Stimulated activated memory B cell treated with anti-CD40 and anti-IgM and Interleukin-4, amounts not matched to agents 10 μg/mL and 1 μg/mL and 100 μg/mL, for 72 hours (primary cell): ENCODE results near the gene P2RX4.
A peak's percentile ranks its signal among the peaks of the same experiment; 100 is the strongest.
"Not testable (repeated sequence)": the region's sequence is repeated elsewhere in the genome, so short reads cannot be mapped to it uniquely, and the experiment has no call there.

Source experiments
- ATAC-seq: fragments of 150-1000 bp; cut with Tn5 transposase; 2 replicates; pipeline ENCODE4 v1.10.0; 2021
- H3K27ac Mint-ChIP-seq: one replicate; pipeline ENCODE4 v1.8.0; 2022; ENCODE audit warnings: mild to moderate bottlenecking, mixed read lengths
- H3K27me3 Mint-ChIP-seq: one replicate; pipeline ENCODE4 v1.8.0; 2022; ENCODE audit warnings: mixed read lengths
- H3K36me3 Mint-ChIP-seq: one replicate; pipeline ENCODE4 v1.8.0; 2022; ENCODE audit warnings: mixed read lengths
- H3K4me1 Mint-ChIP-seq: one replicate; pipeline ENCODE4 v1.8.0; 2022; ENCODE audit warnings: mixed read lengths
- H3K4me3 Mint-ChIP-seq: one replicate; pipeline ENCODE4 v1.8.0; 2022; ENCODE audit warnings: mild to moderate bottlenecking, moderate library complexity, mixed read lengths
- H3K9me3 Mint-ChIP-seq: one replicate; pipeline ENCODE4 v1.8.0; 2022; ENCODE audit warnings: mixed read lengths

Gene P2RX4

DNA sequence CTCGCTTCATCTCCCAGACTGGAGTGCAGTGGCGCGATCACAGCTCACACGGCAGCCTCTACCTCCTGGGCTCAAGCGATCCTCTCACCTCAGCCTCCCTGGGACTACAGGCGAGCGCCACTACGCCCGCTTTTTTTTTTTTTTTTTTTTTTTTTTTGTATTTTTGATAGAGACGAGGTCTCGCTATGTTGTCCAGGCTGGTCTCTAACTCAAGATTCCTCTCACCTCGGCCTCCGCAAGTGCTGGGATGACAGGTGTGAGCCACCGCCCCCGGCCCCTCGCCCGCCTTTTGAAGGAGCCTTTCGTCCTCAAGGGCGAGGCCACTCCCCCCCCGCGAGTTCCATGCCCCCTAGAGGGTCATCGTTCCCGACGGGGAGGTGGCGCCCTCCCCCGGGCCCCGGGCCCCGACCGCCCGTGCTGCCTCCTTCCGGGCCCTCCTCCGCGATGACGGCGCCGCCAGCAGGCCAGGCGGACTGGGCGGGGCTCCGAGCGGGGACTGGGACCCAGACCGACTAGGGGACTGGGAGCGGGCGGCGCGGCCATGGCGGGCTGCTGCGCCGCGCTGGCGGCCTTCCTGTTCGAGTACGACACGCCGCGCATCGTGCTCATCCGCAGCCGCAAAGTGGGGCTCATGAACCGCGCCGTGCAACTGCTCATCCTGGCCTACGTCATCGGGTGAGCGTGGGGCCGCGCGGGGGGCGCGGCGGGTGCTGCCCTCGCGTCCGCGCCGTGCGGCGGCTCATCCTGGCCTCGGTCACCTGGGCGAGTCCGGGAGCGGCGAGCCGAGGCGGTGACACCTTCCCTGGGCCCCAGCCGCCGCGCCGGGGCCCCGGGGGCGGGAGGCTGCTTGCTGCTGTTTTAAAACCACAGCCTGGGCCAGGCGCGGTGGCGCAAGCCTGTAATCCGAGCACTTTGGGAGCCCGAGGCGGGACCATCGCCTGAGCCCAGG, at the start of gene P2RX4:
Gene P2RX4, plus strand, starts transcription at position 506 of the 949 bp plus-strand sequence. Its CDS starts 36 bp downstream, at position 542.
- H3K27me3 Mint-ChIP-seq = no peaks in the 10 kb centered on the region
- H3K9me3 Mint-ChIP-seq = peaks cover 1% of the 10 kb centered on the region
- peaks cover 6% of the 10 kb centered on the region for H3K36me3 Mint-ChIP-seq
- peak within 1 kb of the TSS; percentile 88 for H3K4me3 Mint-ChIP-seq
- peak; percentile 95 for ATAC-seq
- peak within 1 kb of the TSS; percentile 95 for H3K27ac Mint-ChIP-seq
- H3K4me1 Mint-ChIP-seq = peaks cover 28% of the 10 kb centered on the region

GRCh38 chr12:121162384-121162783, 47.5 kb upstream of the P2RX4 start:
- H3K27me3 Mint-ChIP-seq = no peaks in the 10 kb centered on the region
- H3K9me3 Mint-ChIP-seq = no peaks in the 10 kb centered on the region
- peaks cover 14% of the 10 kb centered on the region for H3K36me3 Mint-ChIP-seq
- peaks cover 14% of the 10 kb centered on the region for H3K4me1 Mint-ChIP-seq
- no peak overlapping the region for H3K27ac Mint-ChIP-seq
- no peak overlapping the region for H3K4me3 Mint-ChIP-seq
- ATAC-seq = no peak

DNA sequence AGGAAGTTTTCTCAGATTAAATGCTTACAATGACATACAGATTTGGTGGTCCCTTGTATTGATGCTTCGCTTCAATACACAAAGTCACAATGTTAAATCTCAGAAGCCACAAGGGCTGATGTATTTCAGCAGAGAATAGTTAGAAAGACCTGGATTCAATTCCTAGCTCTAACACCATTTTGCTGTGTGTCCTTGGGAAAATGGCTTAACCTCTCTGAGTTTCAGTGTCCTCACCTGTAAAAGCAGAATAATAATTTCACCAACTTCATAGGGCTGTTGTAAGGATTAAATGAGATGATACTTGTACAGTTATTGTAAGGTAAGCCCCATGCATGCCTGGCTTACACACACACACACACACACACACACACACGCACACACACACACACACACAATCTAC, 46.9 kb upstream of the P2RX4 start:
- H3K27ac Mint-ChIP-seq = no peak overlapping the region
- ATAC-seq = no peak
- no peaks in the 10 kb centered on the region for H3K27me3 Mint-ChIP-seq
- H3K4me1 Mint-ChIP-seq = peaks cover 14% of the 10 kb centered on the region
- no peak overlapping the region for H3K4me3 Mint-ChIP-seq
- peaks cover 11% of the 10 kb centered on the region for H3K36me3 Mint-ChIP-seq
- H3K9me3 Mint-ChIP-seq = no peaks in the 10 kb centered on the region

- H3K4me3 Mint-ChIP-seq, H3K4me1 Mint-ChIP-seq, H3K27me3 Mint-ChIP-seq, H3K9me3 Mint-ChIP-seq, ATAC-seq, H3K27ac Mint-ChIP-seq: not testable (repeated sequence)
- H3K36me3 Mint-ChIP-seq = peaks cover 11% of the 10 kb centered on the region
Measured at GRCh38 chr12:121164839-121165238, 45.1 kb upstream of the P2RX4 start.

GRCh38 chr12:121165316-121165715, 44.6 kb upstream of the P2RX4 start:
- no peaks in the 10 kb centered on the region for H3K27me3 Mint-ChIP-seq
- H3K27ac Mint-ChIP-seq = no peak overlapping the region
- H3K36me3 Mint-ChIP-seq = peaks cover 11% of the 10 kb centered on the region
- no peak for ATAC-seq
- peaks cover 4% of the 10 kb centered on the region for H3K4me1 Mint-ChIP-seq
- no peaks in the 10 kb centered on the region for H3K9me3 Mint-ChIP-seq
- H3K4me3 Mint-ChIP-seq = no peak overlapping the region

- Mint-ChIP-seq H3K36me3 (peaks cover 11% of the 10 kb centered on the region), H3K9me3 (no peaks in the 10 kb centered on the region), H3K27ac (no peak overlapping the region), H3K27me3 (no peaks in the 10 kb centered on the region), H3K4me3 (no peak overlapping the region), H3K4me1 (no peaks in the 10 kb centered on the region)
- ATAC-seq = no peak
Measured at GRCh38 chr12:121166356-121166755, 43.6 kb upstream of the P2RX4 start.

DNA sequence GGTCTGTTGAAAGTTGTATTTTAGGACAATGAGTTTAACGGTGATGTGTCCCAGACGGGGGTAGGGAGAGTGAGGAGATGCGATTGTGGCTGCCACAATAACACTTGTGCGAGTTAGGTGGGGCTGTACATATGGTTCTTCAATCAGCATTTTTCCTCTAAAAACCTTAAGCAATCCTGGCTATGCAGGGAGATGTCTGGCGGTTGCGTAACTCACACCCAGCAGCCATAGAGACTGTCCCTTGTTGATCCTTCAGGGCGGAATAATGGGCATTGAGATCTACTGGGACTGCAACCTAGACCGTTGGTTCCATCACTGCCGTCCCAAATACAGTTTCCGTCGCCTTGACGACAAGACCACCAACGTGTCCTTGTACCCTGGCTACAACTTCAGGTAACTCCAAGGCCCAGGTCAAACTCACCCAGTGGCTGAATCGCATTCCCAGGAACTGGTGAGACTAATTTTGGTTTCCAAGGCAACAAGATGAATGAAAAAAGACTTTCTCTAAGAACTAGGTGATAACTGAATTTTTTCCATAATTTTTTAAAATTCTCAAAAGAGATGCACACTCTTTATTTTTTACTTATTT, 42.6 kb upstream of the P2RX4 start:
- H3K27ac Mint-ChIP-seq = no peak overlapping the region
- no peaks in the 10 kb centered on the region for H3K4me1 Mint-ChIP-seq
- H3K36me3 Mint-ChIP-seq = peaks cover 11% of the 10 kb centered on the region
- no peak overlapping the region for H3K4me3 Mint-ChIP-seq
- no peak for ATAC-seq
- H3K27me3 Mint-ChIP-seq = no peaks in the 10 kb centered on the region
- no peaks in the 10 kb centered on the region for H3K9me3 Mint-ChIP-seq

GRCh38 chr12:121167951-121168350, 42.0 kb upstream of the P2RX4 start:
- ATAC-seq = no peak
- Mint-ChIP-seq H3K27me3 (no peaks in the 10 kb centered on the region), H3K36me3 (peaks cover 11% of the 10 kb centered on the region), H3K4me1 (no peaks in the 10 kb centered on the region), H3K4me3 (no peak overlapping the region), H3K9me3 (no peaks in the 10 kb centered on the region), H3K27ac (no peak overlapping the region)

GRCh38 chr12:121170151-121170550, 39.8 kb upstream of the P2RX4 start:
- Mint-ChIP-seq H3K27ac (no peak overlapping the region), H3K4me3 (no peak overlapping the region), H3K36me3 (peaks cover 8% of the 10 kb centered on the region), H3K4me1 (peaks cover 1% of the 10 kb centered on the region), H3K9me3 (no peaks in the 10 kb centered on the region), H3K27me3 (no peaks in the 10 kb centered on the region)
- ATAC-seq = no peak

GRCh38 chr12:121170611-121171260, 39.2 kb upstream of the P2RX4 start:
- peaks cover 3% of the 10 kb centered on the region for H3K36me3 Mint-ChIP-seq
- H3K27ac Mint-ChIP-seq = no peak overlapping the region
- H3K9me3 Mint-ChIP-seq = no peaks in the 10 kb centered on the region
- no peak for ATAC-seq
- peaks cover 7% of the 10 kb centered on the region for H3K4me1 Mint-ChIP-seq
- no peaks in the 10 kb centered on the region for H3K27me3 Mint-ChIP-seq
- no peak overlapping the region for H3K4me3 Mint-ChIP-seq

DNA sequence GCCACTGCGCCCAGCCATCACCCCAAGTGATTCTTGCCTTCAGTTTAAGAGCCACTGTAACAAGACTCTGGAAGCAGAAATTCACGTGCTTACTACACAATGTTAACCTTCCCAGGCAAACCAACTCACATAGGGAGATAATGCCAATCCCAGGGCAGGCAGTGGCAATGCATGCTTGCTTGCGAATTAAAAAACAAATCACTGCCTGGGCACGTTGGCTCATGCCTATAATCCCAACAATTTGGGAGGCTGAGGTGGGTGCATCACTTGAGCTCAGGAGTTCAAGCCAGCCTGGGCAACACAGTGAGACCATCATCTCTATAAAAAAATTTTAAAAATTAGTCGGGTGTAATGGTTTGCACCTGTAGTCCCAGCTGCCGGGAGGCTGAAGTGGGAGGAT, 37.8 kb upstream of the P2RX4 start:
- Mint-ChIP-seq H3K36me3 (no peaks in the 10 kb centered on the region), H3K4me1 (peaks cover 14% of the 10 kb centered on the region), H3K9me3 (no peaks in the 10 kb centered on the region), H3K4me3 (no peak overlapping the region), H3K27ac (no peak overlapping the region), H3K27me3 (no peaks in the 10 kb centered on the region)
- no peak for ATAC-seq

GRCh38 chr12:121175383-121176119, 34.4 kb upstream of the P2RX4 start:
- no peaks in the 10 kb centered on the region for H3K27me3 Mint-ChIP-seq
- H3K36me3 Mint-ChIP-seq = no peaks in the 10 kb centered on the region
- no peak overlapping the region for H3K4me3 Mint-ChIP-seq
- peak overlapping the region; percentile 77 for H3K27ac Mint-ChIP-seq
- H3K4me1 Mint-ChIP-seq = peaks cover 14% of the 10 kb centered on the region
- ATAC-seq = peak; percentile 72
- H3K9me3 Mint-ChIP-seq = no peaks in the 10 kb centered on the region

DNA sequence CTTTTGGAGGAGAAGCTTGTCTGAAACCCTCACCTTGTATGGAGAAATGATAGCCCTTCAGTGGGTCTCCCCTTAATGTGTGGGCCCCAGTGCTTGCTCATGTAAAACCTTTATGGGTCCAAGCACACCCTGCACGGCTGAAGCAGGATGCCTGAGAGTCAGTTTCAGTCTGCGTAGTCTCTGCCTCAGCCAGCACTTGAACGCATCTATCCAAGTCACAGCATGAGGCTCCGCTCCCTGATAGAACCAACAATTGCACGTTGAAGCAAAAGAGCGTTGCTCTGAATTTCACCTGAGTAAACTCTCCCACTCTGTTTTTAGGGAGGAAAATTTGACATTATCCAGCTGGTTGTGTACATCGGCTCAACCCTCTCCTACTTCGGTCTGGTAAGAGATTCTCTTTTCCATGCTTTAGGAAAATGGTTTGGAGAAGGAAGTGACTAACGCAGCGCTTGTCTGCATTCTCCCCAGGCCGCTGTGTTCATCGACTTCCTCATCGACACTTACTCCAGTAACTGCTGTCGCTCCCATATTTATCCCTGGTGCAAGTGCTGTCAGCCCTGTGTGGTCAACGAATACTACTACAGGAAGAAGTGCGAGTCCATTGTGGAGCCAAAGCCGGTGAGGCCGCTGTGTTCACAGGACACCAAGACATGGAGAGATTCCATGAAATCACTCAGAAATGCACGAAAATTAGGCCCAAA, 33.0 kb upstream of the P2RX4 start:
- Mint-ChIP-seq H3K27me3 (no peaks in the 10 kb centered on the region), H3K27ac (no peak overlapping the region), H3K36me3 (no peaks in the 10 kb centered on the region), H3K4me1 (peaks cover 14% of the 10 kb centered on the region), H3K4me3 (no peak overlapping the region), H3K9me3 (no peaks in the 10 kb centered on the region)
- ATAC-seq = no peak

DNA sequence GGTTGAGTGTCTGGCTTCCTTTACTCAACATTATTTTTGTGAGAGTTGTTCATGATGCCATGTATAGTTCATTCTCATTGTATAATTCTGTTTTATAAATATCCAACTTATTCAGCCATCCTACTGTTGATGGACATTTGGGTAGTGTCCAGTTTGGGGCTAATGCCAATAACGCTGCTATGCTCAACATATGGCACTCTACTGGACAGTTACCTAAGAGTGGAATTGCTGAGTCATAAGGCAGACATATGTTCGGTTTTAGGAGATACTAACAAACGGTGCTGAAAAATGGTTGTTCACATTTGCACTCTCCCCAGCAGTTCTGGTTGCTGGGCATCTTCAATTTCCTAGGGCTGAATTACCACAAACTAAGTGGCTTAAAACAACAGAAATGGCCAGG, 28.7 kb upstream of the P2RX4 start:
- H3K9me3 Mint-ChIP-seq = no peaks in the 10 kb centered on the region
- no peak overlapping the region for H3K27ac Mint-ChIP-seq
- ATAC-seq = no peak
- H3K36me3 Mint-ChIP-seq = no peaks in the 10 kb centered on the region
- no peaks in the 10 kb centered on the region for H3K27me3 Mint-ChIP-seq
- peaks cover 18% of the 10 kb centered on the region for H3K4me1 Mint-ChIP-seq
- no peak overlapping the region for H3K4me3 Mint-ChIP-seq
